LNCaP clone FGC (cell line): ENCODE data around the gene PTPRD.

ENCODE experiments used
- DNase-seq: peaks from one replicate; pipeline ENCODE4 v3.0.0-alpha.2; 2011; ENCODE audit warnings: low read depth
- H3K4me3 ChIP-seq: 2 replicates; pipeline ENCODE4 v1.5.1; 2011; ENCODE audit warnings: mild to moderate bottlenecking, low read depth, low read length, control low read depth
- TF ChIP-seq, protein P1 (sequence below): IDR thresholded peaks from 2 replicates; pipeline ENCODE4 v1.5.1; 2012; ENCODE audit warnings: mild to moderate bottlenecking; ENCODE audit not compliant: control insufficient read depth, insufficient read depth; ENCODE audit errors: extremely low read depth

Gene PTPRD

DNA sequence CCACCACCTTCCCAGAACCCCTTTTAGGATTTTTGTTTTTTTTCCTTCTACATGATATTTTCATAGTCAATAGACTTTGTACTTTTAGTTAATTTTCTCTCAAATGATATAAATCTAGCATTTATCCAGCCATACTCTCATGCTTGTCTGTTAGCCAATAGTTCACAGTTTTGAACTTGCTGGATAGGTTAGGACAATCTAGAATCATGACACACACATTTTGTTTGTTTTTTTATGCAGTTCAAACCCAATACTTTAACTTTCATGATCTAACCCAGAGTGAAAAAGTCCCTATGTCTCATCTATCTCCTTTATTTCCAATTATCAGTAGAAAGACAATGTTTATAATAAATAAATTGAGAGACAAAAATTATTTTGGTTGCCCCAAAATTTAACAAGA is 2303.5 kb downstream of the PTPRD start:
- no peak for DNase-seq
- TF ChIP-seq, protein P1, sequence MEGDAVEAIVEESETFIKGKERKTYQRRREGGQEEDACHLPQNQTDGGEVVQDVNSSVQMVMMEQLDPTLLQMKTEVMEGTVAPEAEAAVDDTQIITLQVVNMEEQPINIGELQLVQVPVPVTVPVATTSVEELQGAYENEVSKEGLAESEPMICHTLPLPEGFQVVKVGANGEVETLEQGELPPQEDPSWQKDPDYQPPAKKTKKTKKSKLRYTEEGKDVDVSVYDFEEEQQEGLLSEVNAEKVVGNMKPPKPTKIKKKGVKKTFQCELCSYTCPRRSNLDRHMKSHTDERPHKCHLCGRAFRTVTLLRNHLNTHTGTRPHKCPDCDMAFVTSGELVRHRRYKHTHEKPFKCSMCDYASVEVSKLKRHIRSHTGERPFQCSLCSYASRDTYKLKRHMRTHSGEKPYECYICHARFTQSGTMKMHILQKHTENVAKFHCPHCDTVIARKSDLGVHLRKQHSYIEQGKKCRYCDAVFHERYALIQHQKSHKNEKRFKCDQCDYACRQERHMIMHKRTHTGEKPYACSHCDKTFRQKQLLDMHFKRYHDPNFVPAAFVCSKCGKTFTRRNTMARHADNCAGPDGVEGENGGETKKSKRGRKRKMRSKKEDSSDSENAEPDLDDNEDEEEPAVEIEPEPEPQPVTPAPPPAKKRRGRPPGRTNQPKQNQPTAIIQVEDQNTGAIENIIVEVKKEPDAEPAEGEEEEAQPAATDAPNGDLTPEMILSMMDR: no peak
- no peak overlapping the region for H3K4me3 ChIP-seq

DNA sequence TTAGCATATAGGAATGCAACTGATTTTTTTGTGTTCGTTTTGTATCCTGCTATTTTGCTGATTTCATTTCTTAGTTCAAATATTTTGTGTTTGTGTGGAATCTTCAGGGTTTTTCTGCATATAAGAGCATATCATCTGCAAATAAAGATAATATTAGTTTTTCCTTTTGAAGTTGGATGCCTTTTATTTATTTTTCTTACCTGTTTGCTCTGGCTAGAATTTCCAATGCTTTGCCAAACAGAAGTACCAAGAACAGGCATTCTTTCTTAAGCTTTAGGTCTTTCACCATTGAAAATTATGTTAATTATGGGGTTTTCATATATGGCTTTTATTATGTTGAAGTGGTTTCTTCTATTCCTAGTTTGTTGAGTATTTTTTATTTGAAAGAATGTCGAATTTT is 2308.1 kb downstream of the PTPRD start:
- H3K4me3 ChIP-seq: no peak overlapping the region
- DNase-seq: no peak
- TF ChIP-seq, protein P1: no peak

DNA sequence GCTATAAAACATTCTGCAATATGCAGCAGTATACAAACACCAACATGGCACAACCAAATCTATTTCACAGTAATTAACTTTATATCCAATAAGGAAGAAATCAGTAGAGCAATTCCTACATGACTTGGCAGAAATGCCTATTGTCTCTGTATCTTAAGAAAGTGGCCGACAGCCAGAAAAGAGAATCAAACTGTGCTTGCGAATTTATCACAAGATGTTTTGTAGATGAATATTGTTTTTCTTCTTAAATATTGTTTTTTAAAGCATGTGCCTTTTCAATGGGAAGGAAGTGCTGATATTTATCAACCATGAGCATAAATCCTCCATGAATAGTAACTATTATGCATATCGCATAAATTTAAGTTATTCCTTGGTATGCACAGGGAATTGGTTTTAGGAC is 2311.5 kb downstream of the PTPRD start:
- TF ChIP-seq, protein P1: no peak
- H3K4me3 ChIP-seq: no peak overlapping the region
- DNase-seq: no peak

DNA sequence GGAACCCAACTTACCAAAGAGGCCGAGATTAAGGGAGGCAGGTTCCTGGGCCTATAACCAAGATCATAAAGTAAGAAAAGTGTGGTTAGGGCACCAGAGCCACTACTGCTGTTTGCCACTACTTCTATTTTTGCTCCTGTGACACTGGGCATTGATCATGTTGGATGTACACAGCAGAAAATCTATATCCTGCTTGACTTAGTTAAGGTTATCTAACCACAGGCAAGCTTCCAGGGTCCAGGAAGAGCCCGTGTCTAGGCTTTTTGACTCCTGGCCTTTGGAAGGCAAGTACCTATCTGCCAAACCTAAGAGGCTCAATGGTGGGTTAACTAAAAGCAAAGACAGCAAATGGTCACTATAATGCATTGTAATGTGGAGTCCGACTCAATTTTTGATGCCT is 2315.8 kb downstream of the PTPRD start:
- DNase-seq: no peak
- TF ChIP-seq, protein P1: no peak
- H3K4me3 ChIP-seq: no peak overlapping the region

DNA sequence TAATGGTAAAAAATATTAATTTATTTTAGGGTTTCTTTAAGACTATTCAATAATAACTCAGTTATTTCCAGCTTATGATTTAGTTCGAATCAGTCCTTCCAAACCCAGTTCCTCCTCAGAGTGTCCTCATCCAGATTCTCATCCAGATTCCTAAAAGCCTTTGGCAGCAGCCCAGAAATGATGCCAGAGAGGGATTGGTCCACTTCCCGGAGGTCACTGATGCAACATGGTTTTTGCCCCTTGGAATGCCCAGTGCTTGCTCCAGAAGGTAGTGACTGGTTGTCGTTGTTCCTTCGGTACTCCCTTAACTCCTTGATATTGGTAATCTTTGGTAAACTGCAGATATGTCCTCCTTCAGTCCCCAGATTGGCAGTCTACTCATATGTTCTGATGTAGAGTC is 2320.1 kb downstream of the PTPRD start:
- no peak for DNase-seq
- TF ChIP-seq, protein P1: no peak
- H3K4me3 ChIP-seq: no peak overlapping the region

DNA sequence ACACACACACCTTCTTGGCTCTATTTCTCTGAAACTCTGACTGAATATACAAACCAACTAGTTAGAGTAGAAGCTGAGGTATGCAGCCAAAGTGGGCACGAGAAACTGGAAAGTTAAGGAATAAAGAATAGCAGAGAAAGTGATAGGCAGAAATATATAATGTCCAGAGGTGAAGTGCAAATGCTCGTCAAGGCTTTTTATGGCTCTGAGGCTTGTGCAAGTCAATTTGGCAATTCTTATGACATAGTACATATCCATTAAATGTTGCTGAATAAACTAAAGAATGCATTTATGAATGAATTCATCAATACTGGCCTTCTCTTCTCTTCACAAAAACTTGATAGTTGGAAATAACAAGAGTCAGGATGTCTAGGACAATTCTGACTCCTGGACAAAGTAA is 2323.1 kb downstream of the PTPRD start:
- no peak for DNase-seq
- H3K4me3 ChIP-seq: no peak overlapping the region
- TF ChIP-seq, protein P1: no peak

DNA sequence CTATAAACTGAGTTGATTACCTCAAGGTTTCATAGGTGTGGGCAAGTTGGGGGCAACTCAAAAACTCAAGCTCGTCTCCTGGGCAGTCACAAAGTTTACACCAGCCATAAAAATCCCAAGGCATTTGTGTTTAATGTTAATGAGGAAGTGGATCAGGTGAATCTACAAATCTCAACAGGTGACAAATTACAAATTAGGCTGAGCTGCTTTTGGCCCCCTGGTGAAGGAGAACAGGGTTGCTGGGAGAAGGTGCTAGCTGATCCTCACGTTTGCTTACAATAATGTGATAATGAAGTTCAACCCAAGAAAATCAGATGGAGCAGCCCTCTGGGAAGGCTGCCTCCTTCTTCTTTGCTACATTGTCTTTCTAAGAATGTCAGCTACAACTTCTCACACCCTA is 2324.8 kb downstream of the PTPRD start:
- DNase-seq: no peak
- TF ChIP-seq, protein P1: no peak
- H3K4me3 ChIP-seq: no peak overlapping the region
